Activated naive CD8-positive, alpha-beta T cell (primary cell): ENCODE measurements around the gene MICAL3.
"Not testable (repeated sequence)": the region's sequence is repeated elsewhere in the genome, so short reads cannot be mapped to it uniquely, and the experiment has no call there.

Experiments used
- H3K27ac Mint-ChIP-seq: one replicate; pipeline ENCODE4 v1.8.0; 2021; ENCODE audit warnings: mixed read lengths
- H3K27me3 Mint-ChIP-seq: one replicate; pipeline ENCODE4 v1.8.0; 2021; ENCODE audit warnings: mixed read lengths
- H3K36me3 Mint-ChIP-seq: one replicate; pipeline ENCODE4 v1.8.0; 2021; ENCODE audit warnings: mixed read lengths
- H3K4me1 Mint-ChIP-seq: one replicate; pipeline ENCODE4 v1.8.0; 2021; ENCODE audit warnings: low read depth, mixed read lengths
- H3K4me3 Mint-ChIP-seq: one replicate; pipeline ENCODE4 v1.8.0; 2021; ENCODE audit warnings: mild to moderate bottlenecking, mixed read lengths
- H3K9me3 Mint-ChIP-seq: one replicate; pipeline ENCODE4 v1.8.0; 2021; ENCODE audit warnings: low read depth, mixed read lengths

MICAL3 gene

GRCh38 chr22:17876878-17877855 is 147.2 kb downstream of the MICAL3 start:
- H3K4me1 Mint-ChIP-seq, H3K4me3 Mint-ChIP-seq, H3K27ac Mint-ChIP-seq, H3K27me3 Mint-ChIP-seq, H3K9me3 Mint-ChIP-seq, H3K36me3 Mint-ChIP-seq: not testable (repeated sequence)

DNA sequence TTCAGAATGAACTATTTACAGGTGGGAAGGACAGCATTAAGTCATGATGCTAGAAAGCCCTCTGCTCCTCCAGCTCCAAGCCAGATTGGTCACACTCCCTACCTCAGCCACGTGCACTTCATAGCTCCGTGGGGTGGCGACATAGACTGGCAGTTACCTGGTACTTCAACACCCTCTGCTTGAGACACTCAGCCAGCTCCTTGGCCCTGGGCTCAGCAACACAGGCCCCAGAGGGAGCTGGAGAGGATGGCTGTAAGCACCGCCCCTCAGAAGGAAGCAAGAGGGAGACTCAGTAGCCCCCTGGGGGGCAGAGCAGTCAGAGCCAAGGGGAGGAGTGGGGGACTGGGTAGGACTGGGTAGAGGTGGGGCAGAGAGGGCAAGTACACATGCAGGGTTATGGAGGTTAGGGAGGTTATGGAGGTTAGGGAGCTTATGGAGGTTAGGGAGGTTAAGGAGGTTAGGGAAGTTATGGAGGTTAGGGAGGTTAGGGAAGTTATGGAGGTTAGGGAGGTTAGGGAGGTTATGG is 148.0 kb downstream of the MICAL3 start:
- no peaks in the 10 kb centered on the region for H3K9me3 Mint-ChIP-seq
- H3K4me1 Mint-ChIP-seq, result no peaks in the 10 kb centered on the region
- peaks cover 6% of the 10 kb centered on the region for H3K36me3 Mint-ChIP-seq
- no peak overlapping the region for H3K27ac Mint-ChIP-seq
- no peak overlapping the region for H3K4me3 Mint-ChIP-seq
- H3K27me3 Mint-ChIP-seq, result no peaks in the 10 kb centered on the region

DNA sequence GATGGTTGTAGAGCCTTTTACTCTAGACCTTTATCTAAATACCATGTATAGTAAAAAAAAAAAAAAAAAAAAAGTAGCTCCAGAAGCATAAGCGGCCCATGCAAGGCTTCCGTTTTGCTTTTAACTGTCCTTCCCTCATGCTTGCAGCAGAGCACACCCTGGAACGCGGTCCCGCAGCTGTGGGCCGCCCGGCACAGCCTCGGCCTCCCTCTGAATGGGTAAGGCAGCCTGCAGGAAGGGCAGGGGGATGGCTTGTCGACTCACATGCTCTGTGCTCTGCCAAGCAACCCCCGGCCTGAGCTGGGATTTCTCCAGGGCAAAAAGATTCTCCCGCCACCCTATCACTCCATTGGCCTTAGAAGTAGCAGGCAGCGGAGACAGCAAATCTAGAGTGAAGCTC is 148.7 kb downstream of the MICAL3 start:
- H3K27ac Mint-ChIP-seq, result no peak overlapping the region
- H3K4me1 Mint-ChIP-seq, result no peaks in the 10 kb centered on the region
- H3K27me3 Mint-ChIP-seq, result no peaks in the 10 kb centered on the region
- H3K9me3 Mint-ChIP-seq, result no peaks in the 10 kb centered on the region
- peaks cover 6% of the 10 kb centered on the region for H3K36me3 Mint-ChIP-seq
- no peak overlapping the region for H3K4me3 Mint-ChIP-seq

- H3K4me3 Mint-ChIP-seq, result no peak overlapping the region
- H3K27ac Mint-ChIP-seq, result no peak overlapping the region
- no peaks in the 10 kb centered on the region for H3K9me3 Mint-ChIP-seq
- H3K4me1 Mint-ChIP-seq, result no peaks in the 10 kb centered on the region
- no peaks in the 10 kb centered on the region for H3K27me3 Mint-ChIP-seq
- H3K36me3 Mint-ChIP-seq, result peaks cover 9% of the 10 kb centered on the region
Observed at GRCh38 chr22:17875156-17875555, 149.2 kb downstream of the MICAL3 start.

- Mint-ChIP-seq H3K36me3 (peaks cover 9% of the 10 kb centered on the region), H3K4me1 (no peaks in the 10 kb centered on the region), H3K27me3 (no peaks in the 10 kb centered on the region), H3K4me3 (no peak overlapping the region), H3K27ac (no peak overlapping the region), H3K9me3 (no peaks in the 10 kb centered on the region)
Observed at GRCh38 chr22:17874231-17874905, 150.0 kb downstream of the MICAL3 start.

- no peaks in the 10 kb centered on the region for H3K4me1 Mint-ChIP-seq
- H3K27ac Mint-ChIP-seq, result no peak overlapping the region
- H3K27me3 Mint-ChIP-seq, result no peaks in the 10 kb centered on the region
- H3K4me3 Mint-ChIP-seq, result no peak overlapping the region
- H3K36me3 Mint-ChIP-seq, result peaks cover 8% of the 10 kb centered on the region
- H3K9me3 Mint-ChIP-seq, result no peaks in the 10 kb centered on the region
Observed at GRCh38 chr22:17873804-17874203, 150.6 kb downstream of the MICAL3 start.

- Mint-ChIP-seq H3K4me3 (no peak overlapping the region), H3K9me3 (no peaks in the 10 kb centered on the region), H3K27ac (no peak overlapping the region), H3K27me3 (no peaks in the 10 kb centered on the region), H3K4me1 (no peaks in the 10 kb centered on the region), H3K36me3 (peaks cover 6% of the 10 kb centered on the region)
Observed at GRCh38 chr22:17873116-17873515, 151.2 kb downstream of the MICAL3 start.

GRCh38 chr22:17872471-17872870 is 151.9 kb downstream of the MICAL3 start:
- peaks cover 6% of the 10 kb centered on the region for H3K36me3 Mint-ChIP-seq
- H3K4me1 Mint-ChIP-seq, result peaks cover 4% of the 10 kb centered on the region
- H3K4me3 Mint-ChIP-seq, result no peak overlapping the region
- H3K9me3 Mint-ChIP-seq, result no peaks in the 10 kb centered on the region
- no peaks in the 10 kb centered on the region for H3K27me3 Mint-ChIP-seq
- no peak overlapping the region for H3K27ac Mint-ChIP-seq

DNA sequence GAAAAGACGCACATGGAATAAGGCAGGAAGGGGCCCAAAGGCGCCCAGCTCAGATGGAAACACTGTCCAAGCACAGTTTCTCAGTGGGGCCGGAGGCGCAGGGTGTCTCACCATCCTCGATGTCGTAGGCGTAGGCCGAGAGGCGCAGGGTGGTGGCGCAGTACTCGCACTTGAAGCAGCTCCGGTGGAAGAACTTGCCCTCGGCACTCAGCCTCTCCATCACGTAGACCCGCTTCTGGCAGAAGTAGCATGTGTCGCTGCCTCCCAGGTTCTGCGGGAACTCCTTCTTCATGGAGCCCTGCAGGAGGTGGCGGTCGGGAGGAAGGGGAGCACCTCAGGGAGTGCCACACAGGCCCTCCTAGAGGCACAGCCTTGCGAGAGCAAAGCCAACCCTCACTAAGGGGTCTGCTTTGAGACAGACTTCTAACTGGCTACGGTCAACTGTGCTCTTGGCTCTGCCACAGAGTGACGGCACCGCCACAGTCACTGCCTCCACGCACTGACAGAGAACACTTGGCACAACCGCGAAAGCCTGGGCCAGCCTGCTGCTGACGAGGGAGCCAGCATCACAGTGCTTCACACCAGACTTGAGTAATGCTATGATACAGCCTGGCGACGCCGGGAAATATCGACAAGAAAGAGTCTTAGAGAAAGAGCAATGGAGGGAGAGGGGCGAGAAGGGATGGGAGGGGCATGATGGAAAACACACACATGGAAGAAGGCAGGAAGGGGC is 152.5 kb downstream of the MICAL3 start:
- no peak overlapping the region for H3K4me3 Mint-ChIP-seq
- peaks cover 6% of the 10 kb centered on the region for H3K36me3 Mint-ChIP-seq
- no peak overlapping the region for H3K27ac Mint-ChIP-seq

DNA sequence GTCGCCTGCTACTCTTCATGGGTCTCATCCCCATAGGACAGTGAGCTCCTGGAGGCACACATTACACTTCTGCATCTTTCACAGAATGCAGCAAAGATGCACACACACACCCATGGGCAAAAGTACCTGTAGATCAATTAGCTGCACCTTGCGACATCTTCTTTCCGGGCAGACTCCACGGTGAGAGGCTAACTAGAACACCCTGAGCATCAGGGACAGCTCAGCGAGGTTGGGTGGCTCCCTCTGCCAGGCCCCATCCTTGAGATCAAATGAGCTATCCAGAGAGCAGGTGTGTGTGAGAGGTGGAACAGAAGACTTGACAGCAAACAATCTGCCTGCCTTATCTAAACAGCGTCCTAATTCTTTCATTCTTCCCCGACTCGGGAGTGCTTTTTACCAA is 154.0 kb downstream of the MICAL3 start:
- no peak overlapping the region for H3K4me3 Mint-ChIP-seq
- peaks cover 6% of the 10 kb centered on the region for H3K36me3 Mint-ChIP-seq
- H3K27me3 Mint-ChIP-seq, result no peaks in the 10 kb centered on the region
- H3K4me1 Mint-ChIP-seq, result peaks cover 4% of the 10 kb centered on the region
- no peaks in the 10 kb centered on the region for H3K9me3 Mint-ChIP-seq
- H3K27ac Mint-ChIP-seq, result no peak overlapping the region

More for the DNA sequence above, 152.5 kb downstream of the MICAL3 start:
- Mint-ChIP-seq H3K9me3 (no peaks in the 10 kb centered on the region), H3K27me3 (no peaks in the 10 kb centered on the region), H3K4me1 (peaks cover 4% of the 10 kb centered on the region)

- H3K4me3 Mint-ChIP-seq, result no peak overlapping the region
- H3K27me3 Mint-ChIP-seq, result no peaks in the 10 kb centered on the region
- H3K9me3 Mint-ChIP-seq, result no peaks in the 10 kb centered on the region
- H3K4me1 Mint-ChIP-seq, result peaks cover 4% of the 10 kb centered on the region
- H3K36me3 Mint-ChIP-seq, result peaks cover 6% of the 10 kb centered on the region
- no peak overlapping the region for H3K27ac Mint-ChIP-seq
Observed at GRCh38 chr22:17869285-17870096, 154.9 kb downstream of the MICAL3 start.

DNA sequence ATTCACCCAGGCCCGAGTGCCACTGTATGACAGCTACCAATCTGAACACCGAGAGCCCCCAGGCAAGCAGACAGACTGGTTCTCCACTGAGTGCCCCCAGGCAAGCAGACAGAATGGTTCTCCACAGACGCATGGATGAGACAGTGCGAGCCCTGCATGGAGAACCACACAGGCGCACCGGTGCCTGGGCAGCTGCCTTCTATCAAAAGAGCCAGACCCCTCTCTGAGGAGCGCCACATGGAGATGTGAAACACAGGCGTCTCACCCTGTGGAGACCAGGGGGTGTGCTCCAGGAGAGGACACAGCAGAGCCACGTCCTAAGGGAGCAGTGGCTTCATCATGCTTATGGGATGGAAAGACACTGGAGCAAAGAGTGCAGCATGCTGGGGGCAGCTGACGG is 155.6 kb downstream of the MICAL3 start:
- Mint-ChIP-seq H3K9me3 (no peaks in the 10 kb centered on the region), H3K36me3 (peaks cover 6% of the 10 kb centered on the region), H3K4me1 (peaks cover 4% of the 10 kb centered on the region)

GRCh38 chr22:17867160-17867785 is 157.1 kb downstream of the MICAL3 start:
- Mint-ChIP-seq H3K27me3 (no peaks in the 10 kb centered on the region), H3K9me3 (no peaks in the 10 kb centered on the region), H3K4me3 (no peak overlapping the region), H3K4me1 (peaks cover 4% of the 10 kb centered on the region), H3K27ac (no peak overlapping the region), H3K36me3 (peaks cover 9% of the 10 kb centered on the region)

More for the DNA sequence above, 155.6 kb downstream of the MICAL3 start:
- Mint-ChIP-seq H3K27me3 (no peaks in the 10 kb centered on the region), H3K27ac (no peak overlapping the region), H3K4me3 (no peak overlapping the region)

GRCh38 chr22:17866621-17867020 is 157.7 kb downstream of the MICAL3 start:
- no peaks in the 10 kb centered on the region for H3K9me3 Mint-ChIP-seq
- no peak overlapping the region for H3K4me3 Mint-ChIP-seq
- H3K36me3 Mint-ChIP-seq, result peaks cover 9% of the 10 kb centered on the region

More at GRCh38 chr22:17866621-17867020, 157.7 kb downstream of the MICAL3 start:
- H3K27ac Mint-ChIP-seq, result no peak overlapping the region
- peaks cover 4% of the 10 kb centered on the region for H3K4me1 Mint-ChIP-seq
- H3K27me3 Mint-ChIP-seq, result no peaks in the 10 kb centered on the region
